KBM-7 (cell line): Measurements from ENCODE around the gene PHB1.

Experiments used
- DNase-seq: peaks from one replicate; pipeline ENCODE4 v3.0.0-alpha.2; 2015
- in situ Hi-C: fragments of 300-500 bp; cut with MboI; formaldehyde crosslinking; loops from 2 replicates; pipeline ENCODE4 v1.14.3; 2020; ENCODE audit warnings: low sequenced_read_pairs, low pct_unique_long_range_greater_than_20kb, mixed read lengths

PHB1 gene

DNA sequence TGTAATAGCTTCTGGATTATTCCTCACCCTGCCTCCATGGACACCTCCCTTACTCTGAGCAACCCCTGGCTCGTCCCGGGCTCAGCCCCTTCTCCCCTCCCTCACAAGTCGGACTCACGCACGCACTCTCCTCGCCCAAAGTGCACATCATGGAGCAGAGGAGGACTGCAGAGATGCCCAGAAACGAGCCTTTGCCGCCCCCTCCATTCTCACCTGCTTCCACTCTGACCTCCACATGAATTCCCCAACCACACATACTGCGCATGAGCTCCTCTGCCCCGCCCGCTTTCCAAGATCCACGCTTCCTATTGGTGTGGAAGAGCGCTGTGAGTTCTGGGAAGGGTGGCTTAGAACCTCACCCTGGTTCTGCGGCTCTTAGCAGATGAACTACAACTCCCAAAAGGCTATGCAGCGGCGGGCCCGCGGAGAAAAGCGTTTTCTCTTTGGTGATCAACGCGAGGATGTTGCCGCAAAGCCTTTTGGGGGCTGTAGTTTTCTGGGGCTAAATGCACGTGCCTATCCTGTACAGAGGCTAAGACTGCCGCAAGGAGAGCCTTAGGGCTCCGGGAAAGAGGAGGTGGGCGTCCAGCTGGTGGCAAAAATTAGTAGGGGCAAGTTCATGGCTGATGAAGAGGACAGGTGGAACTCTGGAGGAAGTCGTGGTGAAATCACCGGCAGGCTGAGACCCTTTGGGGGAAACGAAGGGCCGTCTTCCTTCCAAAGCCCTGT, at the start of gene PHB1:
TSS of gene PHB1 (minus strand) at position 261 of the 729 bp plus-strand sequence. CDS start 1,618 bp downstream, outside the sequence.
- DNase-seq = peak; percentile 99
- in situ Hi-C loops = no loop called here

DNA sequence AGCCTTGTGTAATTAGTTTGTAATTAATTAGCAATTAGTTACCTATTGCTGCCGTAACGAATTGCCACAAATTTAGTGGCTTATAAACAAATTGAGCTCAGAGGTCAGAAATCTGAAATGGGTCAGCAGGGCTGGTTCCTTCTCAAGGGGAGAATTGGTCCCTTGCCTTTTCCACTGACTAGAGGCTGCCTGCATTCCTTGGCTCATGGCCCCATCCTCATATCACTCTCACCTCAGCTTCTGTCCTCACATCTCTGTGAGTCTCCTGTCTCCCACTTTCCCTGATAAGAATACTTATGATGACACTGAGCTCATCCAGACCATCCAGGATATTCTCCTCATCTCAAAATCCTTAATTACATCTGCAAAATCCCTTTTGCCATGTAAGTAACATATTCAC, 49.4 kb upstream of the PHB1 start:
- no peak for DNase-seq
- in situ Hi-C loops = no loop called here

DNA sequence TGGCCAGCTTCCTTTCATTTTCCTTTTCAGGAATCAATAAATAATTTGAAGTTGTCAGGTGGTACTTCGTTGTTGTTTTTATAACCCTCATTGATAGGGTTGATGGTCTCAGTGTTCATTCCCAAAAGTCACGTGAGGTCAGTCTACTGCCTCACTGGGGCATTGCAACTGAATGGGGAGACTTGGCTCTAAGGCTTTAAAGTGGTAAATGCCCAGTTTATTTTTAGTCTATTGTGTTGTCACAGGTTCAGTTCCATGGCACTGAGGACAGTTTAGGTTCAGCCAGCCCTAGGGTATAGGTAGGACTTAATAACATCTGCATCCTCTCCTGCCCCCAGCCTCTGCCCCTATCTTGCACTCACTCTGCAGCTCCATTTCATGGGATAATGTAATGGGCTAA, 46.9 kb upstream of the PHB1 start:
- no peak for DNase-seq
- in situ Hi-C loops = no loop called here

DNA sequence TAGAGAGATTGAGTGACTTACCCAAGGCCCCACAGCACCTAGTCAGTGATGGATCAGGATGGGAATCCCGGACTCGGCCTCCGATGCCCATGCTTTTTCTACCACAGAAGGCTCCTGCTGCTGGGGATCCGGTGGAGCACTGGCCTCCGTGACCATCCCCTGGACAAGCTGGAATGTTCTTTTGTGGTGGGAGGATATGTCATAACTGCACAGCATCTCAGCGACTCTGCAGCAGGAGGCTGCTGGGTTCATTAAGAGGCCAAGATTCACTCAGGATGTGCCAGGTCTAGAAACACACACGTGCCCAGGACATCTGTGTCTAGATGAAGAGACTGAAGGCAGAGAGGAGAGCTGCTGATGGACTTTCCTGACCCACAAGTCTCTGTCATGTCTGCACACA, 45.7 kb upstream of the PHB1 start:
- in situ Hi-C loops = no loop called here
- DNase-seq = no peak

DNA sequence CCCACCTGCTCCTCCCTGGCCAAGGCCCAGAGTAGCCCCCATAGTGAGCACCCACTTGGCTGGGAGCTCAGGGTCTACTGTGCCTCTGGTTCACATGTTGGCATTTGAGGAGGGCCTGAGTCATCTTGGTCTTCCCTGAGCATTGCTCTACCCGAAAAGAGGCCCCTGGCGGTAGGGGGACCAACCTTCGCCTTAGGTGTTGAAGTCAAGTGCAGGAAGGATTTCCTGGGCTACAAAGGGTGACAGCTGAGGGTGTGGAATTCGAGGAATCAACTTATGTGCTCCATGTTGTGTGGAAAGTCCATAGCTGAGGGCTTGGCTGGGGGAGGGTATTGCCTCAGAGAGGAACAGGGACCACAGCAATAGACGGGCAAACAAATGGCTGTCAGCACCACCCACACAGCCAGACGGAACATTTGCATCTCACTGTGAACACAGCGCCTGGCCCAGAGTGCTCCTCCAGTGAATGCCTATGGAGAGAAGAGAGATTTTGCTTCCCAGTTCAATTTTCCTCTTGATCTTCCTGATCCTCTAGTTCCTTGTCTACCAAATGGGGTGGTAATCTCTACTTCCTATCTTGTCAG, 44.8 kb upstream of the PHB1 start:
- in situ Hi-C loops = no loop called here
- no peak for DNase-seq

DNA sequence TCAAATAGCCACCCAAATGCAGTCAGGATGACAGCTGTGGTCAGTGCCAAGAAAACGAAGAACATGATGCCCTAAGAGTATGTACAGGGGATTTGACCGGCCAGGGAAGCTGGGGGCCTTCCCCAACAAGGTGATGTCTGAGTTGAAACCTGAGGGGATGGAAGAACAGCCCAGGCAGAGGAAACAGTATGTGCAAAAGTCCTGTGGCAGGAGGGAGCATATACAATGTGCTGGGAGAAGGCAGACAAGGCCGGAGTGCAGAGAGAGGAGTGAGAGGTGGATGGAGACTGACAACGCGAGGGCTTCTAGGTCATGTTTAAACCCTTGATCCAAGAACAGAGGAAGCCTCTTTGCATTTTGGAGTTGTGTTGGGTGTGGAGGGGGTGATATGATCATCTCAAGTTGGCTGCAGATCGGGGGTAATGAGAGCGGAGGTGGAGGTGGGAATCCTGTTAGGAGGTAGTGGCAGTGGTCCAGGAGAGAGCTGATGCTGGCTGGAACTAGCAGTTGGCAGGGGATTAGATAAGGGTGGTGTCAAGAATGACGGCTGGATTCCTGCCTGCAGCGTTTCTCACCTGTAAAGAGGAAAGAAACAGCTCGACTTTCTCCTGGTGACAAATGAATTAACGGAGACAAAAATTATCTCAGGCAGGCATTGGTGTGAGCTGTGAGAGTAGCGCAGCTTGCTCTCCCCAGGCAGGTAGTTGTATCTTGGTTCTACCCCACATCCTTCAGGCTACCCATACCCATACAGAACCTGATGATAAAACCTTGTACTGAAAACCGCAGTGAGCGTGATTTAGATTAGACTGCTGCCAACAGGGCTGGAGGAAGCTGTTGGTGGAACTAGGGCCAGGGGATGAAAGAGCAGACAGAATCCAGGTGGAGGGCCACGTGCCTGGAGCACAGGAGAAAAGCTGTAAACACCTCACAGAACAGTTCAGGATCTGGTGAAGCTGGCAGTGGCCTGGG, 43.2 kb upstream of the PHB1 start:
- no peak for DNase-seq
- in situ Hi-C loops = no loop called here

DNA sequence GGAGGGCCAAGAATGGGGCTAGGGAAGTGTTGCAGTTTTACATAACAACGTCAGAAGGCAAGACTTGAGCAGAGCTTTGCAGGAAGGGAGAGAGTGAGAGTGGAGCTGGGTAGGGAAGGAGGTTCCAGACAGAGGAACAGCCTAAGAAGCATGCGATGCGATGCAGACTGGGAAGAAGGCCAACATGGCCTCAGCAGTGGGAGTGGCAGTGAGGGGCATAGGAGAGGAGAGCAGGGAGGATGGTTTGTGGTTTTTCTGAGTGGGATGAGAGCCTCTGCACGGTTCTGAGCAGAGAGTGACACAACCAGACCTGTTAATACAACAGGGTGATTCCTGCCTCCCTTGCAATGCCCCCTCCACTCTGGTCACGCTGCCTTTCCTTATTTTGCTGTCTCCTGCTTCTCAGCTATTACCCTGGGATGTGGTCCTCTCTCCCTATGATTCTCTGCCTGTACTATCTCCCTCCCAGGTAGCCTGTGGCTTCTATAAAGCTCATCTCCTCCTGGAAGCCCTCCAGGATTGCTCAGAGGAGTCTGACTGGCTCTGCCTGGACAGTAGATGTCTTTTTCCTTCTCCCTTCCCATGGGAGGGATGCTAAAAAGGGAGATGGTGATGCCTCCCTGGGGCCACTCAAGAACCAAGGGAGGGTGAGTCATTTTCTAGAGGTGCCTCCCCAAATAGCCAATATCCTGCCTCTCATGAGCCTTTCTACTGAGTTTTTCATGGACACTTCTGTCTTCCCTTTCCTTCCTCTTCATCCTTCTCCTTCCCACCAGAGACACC, 41.7 kb upstream of the PHB1 start:
- peak; percentile 92 for DNase-seq
- in situ Hi-C loops = no loop called here

DNA sequence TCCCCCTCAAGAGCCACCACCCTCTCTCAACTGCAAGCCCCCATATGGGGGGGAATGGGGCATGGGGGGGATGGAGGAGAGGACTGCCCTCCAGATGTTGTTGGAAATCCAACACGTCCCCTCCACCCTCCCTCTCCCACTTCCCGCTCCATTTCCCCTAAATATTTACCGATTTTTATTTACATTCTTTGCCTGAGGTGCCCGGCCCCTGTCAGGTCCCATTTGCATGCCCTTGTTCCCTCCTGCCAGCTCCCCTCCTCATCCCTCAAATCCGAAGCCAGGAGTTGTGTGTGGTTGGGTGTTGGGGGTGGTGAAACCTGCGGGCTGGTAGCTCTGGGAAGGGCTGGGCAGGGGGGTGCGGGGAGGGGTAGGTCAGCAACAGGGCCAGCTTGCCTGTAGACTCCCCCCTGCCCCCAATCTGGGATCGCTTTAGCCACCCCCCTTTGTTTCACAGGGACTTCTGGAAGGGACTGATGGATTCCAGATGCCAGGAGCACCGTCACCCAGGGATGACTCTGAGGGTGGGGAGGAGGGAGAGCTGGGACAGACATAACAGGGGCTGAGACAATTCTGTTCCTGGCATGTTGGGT, 40.7 kb upstream of the PHB1 start:
- in situ Hi-C loops = no loop called here
- DNase-seq = no peak

DNA sequence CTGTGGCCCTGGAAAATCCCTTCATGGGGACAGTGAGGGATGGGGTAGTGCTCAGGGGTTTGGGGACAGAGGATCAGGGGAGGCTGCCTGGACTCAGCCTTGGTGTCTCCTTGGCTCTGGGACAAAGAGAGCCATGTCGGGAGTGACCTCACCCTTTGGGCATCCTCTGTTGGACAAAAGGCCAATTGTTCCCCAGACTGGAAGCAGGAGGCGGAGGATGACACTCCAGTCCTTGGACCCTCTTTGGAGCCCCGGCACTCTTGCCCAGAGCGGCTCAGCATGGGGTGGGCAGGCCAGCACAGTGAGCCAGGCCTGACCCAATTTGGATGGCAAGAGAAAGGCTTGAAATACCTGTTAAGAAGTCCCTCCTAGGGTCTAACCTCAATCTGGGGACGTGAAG, 39.4 kb upstream of the PHB1 start:
- in situ Hi-C loops = no loop called here
- DNase-seq = no peak

DNA sequence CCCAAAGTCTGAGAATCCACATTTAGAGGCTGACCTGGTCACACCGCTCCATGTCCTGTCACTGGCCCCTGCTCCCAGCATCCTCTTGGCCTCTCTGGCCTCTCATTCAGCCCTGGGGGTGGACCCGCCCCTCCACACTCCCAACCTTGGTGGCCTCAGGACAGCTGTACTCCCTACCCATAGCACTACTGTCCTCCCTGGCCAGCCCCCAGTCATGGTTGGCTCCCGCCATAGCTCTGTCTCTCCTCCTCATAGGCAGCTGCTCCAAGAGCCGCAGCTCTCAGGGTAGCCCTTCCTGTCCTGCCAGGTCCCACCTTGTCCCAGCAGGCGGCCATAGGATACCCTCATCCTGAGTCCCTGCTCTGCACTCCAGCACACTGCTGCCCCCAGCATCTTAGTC, 38.0 kb upstream of the PHB1 start:
- DNase-seq = no peak
- in situ Hi-C loops = no loop called here

DNA sequence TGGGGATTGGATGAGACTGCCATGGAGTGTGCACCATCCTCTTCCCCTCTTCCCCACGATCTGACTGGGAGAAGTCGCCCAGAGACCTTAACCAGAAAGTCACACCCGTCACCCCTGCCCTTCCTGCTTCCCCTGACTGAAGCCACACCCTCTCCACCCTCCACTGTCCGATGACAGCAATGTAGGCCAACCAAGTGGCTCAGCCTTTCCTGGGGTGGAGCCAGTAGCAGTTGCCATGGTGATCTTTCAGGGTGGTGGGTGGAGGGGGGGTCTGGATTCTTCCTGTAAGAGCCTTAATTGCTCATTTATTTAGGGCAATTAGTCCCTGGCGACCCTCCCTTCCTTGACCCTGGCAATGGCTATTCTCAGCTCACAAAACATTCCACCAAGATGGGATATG, 37.5 kb upstream of the PHB1 start:
- in situ Hi-C loops = no loop called here

DNA sequence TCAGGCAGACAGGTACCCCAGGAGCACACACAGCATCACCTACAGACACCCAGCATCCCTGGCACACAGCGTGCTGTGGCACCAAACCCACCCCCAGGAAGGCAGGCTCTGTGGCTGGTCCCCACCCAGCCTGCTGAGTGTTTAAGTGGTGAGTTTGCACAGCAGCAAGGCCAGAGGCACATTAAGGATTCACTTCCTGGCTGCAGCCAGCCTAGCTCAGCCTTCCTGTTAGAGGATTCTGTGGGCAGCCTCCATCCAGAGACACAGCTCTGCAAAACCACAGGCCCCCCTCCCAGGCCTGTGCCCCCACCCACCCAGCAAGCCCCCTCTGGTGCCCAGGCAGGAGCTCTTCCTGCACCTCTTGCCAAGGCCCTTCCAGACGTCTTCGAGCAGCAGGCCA, 36.1 kb upstream of the PHB1 start:
- in situ Hi-C loops = no loop called here
- DNase-seq = peak; percentile 28

More for the DNA sequence above, 37.5 kb upstream of the PHB1 start:
- no peak for DNase-seq

DNA sequence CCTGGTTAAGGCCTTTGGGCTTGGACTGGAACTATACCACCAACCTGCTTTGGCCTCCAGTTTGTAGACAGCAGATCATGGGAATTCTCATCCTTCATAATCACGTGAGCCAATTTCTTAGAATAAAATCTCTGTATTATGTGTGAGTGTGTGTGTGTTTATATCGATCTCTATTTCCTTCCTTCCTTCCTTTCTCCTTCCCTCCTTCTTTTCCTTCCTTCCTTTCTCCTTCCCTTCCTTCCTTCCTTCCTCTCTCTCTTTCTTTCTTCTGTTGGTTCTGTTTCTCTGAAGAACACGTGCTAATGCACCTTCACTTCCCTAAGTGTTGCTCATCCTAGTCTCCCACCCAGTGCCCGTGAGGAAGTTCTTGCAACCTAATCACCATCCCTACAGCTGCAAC, 35.5 kb upstream of the PHB1 start:
- DNase-seq = no peak

DNA sequence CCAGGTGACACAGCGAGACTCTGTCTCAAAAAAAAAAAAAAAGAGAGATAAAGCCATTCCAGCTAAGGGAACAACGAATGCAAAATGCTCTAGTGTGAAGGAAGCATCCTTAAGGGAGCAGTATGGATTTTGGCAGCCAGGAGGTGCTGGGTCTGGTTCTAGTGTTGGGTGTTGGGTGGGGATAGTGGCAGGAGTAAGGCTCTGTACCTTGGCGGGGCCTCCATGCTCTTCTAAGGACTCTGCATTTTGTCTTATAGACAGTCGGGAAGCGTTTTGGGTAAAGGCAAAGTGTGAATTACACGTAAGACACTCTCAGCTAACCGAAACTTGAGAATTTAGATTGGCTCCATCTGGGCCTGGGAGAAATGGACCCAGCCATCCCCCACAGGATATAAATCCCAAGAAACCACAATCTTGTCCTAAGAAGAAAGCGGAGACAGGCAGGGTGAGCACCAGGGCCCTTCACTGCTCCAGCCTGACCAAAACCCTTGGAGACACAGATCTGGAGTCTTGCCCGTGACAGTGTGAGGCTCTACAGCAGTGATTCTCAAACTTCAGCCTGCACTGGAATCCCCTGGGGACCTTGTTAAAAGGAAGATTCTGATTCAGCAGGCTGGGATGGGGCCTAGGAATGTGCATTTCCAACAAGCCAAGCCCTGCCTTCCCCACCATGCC, 33.1 kb upstream of the PHB1 start:
- in situ Hi-C loops = no loop called here
- no peak for DNase-seq

More for the DNA sequence above, 35.5 kb upstream of the PHB1 start:
- in situ Hi-C loops = no loop called here

DNA sequence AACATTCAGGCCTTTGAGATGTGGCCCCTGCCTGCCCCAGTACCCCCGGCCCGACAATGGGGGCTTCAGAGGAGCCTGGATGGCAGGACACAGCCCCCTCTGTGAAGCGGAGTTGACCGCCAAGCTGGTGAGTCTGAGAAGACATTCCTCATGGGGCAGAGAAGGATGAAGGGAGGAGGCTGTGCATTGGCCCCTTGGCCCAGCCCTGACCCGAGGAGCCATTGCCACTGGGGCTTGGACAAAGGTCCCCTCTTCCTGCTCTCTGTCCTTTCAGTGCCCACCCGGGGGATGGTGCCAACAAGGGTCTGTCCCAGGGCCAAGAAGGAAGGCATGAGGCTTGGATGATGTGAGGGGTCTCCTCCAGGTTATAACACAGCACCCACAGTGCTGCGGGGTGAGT, 30.9 kb upstream of the PHB1 start:
- DNase-seq = no peak
- in situ Hi-C loops = no loop called here

DNA sequence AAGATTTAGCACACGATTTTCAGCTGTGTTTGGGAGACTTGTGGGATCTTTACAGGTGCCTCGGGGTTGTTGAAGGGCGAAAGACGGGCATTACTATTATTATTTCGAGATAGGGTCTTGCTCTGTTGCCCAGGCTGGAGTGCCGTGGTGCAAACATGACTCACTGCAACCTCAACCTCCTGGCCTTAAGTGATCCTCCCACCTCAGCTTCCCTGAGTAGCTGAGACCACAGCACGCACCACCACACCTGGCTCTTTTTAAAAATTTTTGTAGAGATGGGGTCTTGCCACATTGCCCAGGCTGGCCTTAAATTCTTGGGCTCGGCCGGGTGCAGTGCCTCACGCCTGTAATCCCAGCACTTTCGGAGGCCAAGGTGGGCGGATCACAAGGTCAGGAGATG, 29.7 kb upstream of the PHB1 start:
- DNase-seq = no peak
- in situ Hi-C loops = no loop called here

DNA sequence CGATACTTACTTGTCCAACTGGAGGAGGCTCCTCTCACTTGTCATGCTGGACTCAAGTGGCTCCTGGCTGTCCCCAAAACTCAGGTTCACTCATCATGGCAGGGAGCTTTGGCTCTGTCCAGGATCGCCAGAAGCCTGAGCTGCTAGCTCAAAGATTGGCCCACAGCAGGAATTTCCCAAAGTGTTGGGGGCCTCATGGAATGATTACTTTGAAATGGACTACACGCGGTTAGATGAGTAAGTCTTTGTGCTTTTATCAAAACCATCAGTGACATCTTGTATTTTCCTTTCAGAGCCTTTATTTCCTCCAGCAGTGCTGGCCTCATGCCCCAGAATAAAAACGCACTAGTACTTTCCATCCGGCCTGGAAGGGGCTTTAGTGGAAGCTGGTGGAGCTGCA, 29.2 kb upstream of the PHB1 start:
- in situ Hi-C loops = no loop called here
- no peak for DNase-seq

DNA sequence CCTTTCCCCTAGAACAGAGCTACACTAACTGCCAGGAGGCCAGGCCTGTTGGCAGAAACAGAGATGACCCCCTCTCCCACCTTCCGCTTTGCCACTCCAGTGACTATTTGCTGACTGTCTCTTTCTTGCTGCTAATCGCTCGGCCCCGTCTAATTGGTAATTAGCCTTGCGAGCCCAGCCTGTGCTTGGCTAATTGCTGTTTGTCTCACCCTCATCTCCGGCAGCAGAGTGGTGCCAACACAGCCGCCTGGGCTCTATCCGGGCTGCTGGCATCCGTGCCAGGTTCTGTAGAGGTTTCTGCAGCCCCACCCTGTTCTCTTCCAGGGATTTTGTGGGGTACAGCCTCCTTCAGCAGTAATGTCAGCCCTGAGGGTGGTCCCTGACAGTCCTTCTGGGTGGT, 27.4 kb upstream of the PHB1 start:
- no peak for DNase-seq
- in situ Hi-C loops = no loop called here
